A549 (cell line): ENCODE data around the gene TTC13. TPM values are rescaled to one million over a fixed set of nuclear protein-coding genes. Genes with fewer than 3 reads are reported as not detected.

ENCODE experiments used
- ATAC-seq, 2 experiments: fragments of 200-7000 bp in 1 of 2; fragments of >200 bp in 1 of 2; cut with Nextera tagmentation in 1 of 2; cut with Tn5 transposase in 1 of 2; 3 replicates each; pipeline versions ENCODE4 v1.8.0 to v1.9.1; 2018 to 2020; ENCODE audit warnings: mild to moderate bottlenecking in 1 of 2, moderate library complexity in 1 of 2
- CTCF ChIA-PET: fragments of 300-600 bp; sonication (Branson Sonifier 250); formaldehyde crosslinking; extraction: SDS; loops from one replicate; lab custom pipeline; 2021; ENCODE audit warnings: antibody characterized with exemption, inconsistent platforms; lab: Yijun Ruan, JAX
- POLR2A ChIA-PET: fragments of 350-600 bp; formaldehyde crosslinking; extraction: SDS; loops from one replicate; lab custom pipeline; 2021; ENCODE audit warnings: antibody characterized with exemption, inconsistent platforms; lab: Yijun Ruan, JAX
- DNase-seq, 2 experiments: peaks; one replicate each; pipeline versions ENCODE4 v3.0.0 to v3.0.0-alpha.2; 2011 to 2016; ENCODE audit warnings: low read depth in 1 of 2, low spot score in 1 of 2
- FAIRE-seq: peaks from 2 replicates; lab custom pipeline; 2011; peaks lifted over from hg19 to GRCh38; lab: Jason Lieb, UNC
- H3K27ac ChIP-seq, 2 experiments: fragments of >200 bp; sonication (Bioruptor Twin); formaldehyde crosslinking; 3 replicates each; pipeline ENCODE4 v1.5.1; 2016 to 2017
- H3K4me1 ChIP-seq: fragments of >200 bp; sonication (Bioruptor Twin); formaldehyde crosslinking; 3 replicates; pipeline ENCODE4 v1.6.1; 2016
- H3K4me2 ChIP-seq: fragments of >200 bp; sonication (Bioruptor Twin); formaldehyde crosslinking; 3 replicates; pipeline ENCODE4 v1.6.1; 2016
- H3K4me3 ChIP-seq: fragments of >200 bp; sonication (Bioruptor Twin); formaldehyde crosslinking; 3 replicates; pipeline ENCODE4 v1.5.1; 2016
- H3K9me3 ChIP-seq: fragments of >200 bp; sonication (Bioruptor Twin); formaldehyde crosslinking; 3 replicates; pipeline ENCODE4 v1.6.1; 2016
- ATOH8 ChIP-seq: fragments of 250-450 bp; sonication (Bioruptor Pico); IDR thresholded peaks from 2 replicates; pipeline ENCODE4 v1.5.0; 2020; ENCODE audit warnings: low read depth, mild to moderate bottlenecking, moderate library complexity
- CBX2 ChIP-seq: fragments of 200-600 bp; sonication (generic); IDR thresholded peaks from 2 replicates; pipeline ENCODE4 v1.6.1; 2016; ENCODE audit warnings: low read depth, mild to moderate bottlenecking, borderline replicate concordance
- CEBPB ChIP-seq, 2 experiments: fragments of >200 bp in 1 of 2; sonication (Bioruptor Twin) in 1 of 2; formaldehyde crosslinking in 1 of 2; IDR thresholded peaks; 2 replicates each; pipeline ENCODE4 v1.6.1; 2012 to 2016
- CHD4 ChIP-seq: fragments of 200-600 bp; sonication (generic); IDR thresholded peaks from 2 replicates; pipeline ENCODE4 v1.6.1; 2016; ENCODE audit warnings: antibody characterized with exemption, mild to moderate bottlenecking, borderline replicate concordance
- CTCF ChIP-seq: fragments of >200 bp; sonication (Bioruptor Twin); formaldehyde crosslinking; IDR thresholded peaks from 3 replicates; pipeline ENCODE4 v1.5.1; 2016
- FOSB ChIP-seq: fragments of 250-450 bp; sonication (Bioruptor Pico); IDR thresholded peaks from 2 replicates; pipeline ENCODE4 v1.5.0; 2020; ENCODE audit warnings: mild to moderate bottlenecking, moderate library complexity
- FOXS1 ChIP-seq: fragments of 250-450 bp; sonication (Bioruptor Pico); IDR thresholded peaks from 2 replicates; pipeline ENCODE4 v1.5.0; 2020; ENCODE audit warnings: mild to moderate bottlenecking, moderate library complexity
- GATA3 ChIP-seq: IDR thresholded peaks from 2 replicates; pipeline ENCODE4 v1.6.1; 2012; ENCODE audit warnings: borderline replicate concordance
- HES2 ChIP-seq: fragments of >200 bp; sonication (Bioruptor Twin); formaldehyde crosslinking; IDR thresholded peaks from 2 replicates; pipeline ENCODE4 v1.6.1; 2016
- HMGXB4 ChIP-seq: fragments of 250-450 bp; sonication (Bioruptor Pico); IDR thresholded peaks from 2 replicates; pipeline ENCODE4 v1.5.0; 2021; ENCODE audit warnings: mild to moderate bottlenecking, moderate library complexity, borderline replicate concordance
- HOXA7 ChIP-seq: fragments of 250-450 bp; sonication (Bioruptor Pico); IDR thresholded peaks from 2 replicates; pipeline ENCODE4 v1.5.0; 2020; ENCODE audit warnings: mild to moderate bottlenecking, moderate library complexity
- HOXB13 ChIP-seq: fragments of 250-450 bp; sonication (Bioruptor Pico); IDR thresholded peaks from 2 replicates; pipeline ENCODE4 v1.5.0; 2020; ENCODE audit warnings: low read depth, mild to moderate bottlenecking, moderate library complexity
- JUN ChIP-seq, 2 experiments: fragments of >200 bp; sonication (Bioruptor Twin); formaldehyde crosslinking; IDR thresholded peaks; 2 replicates in 1 of 2; 3 replicates in 1 of 2; pipeline ENCODE4 v1.6.1; 2016 to 2017
- JUNB ChIP-seq: fragments of >200 bp; sonication (Bioruptor Twin); formaldehyde crosslinking; IDR thresholded peaks from 2 replicates; pipeline ENCODE4 v1.6.1; 2016
- KDM1A ChIP-seq: fragments of 200-600 bp; sonication (generic); IDR thresholded peaks from 2 replicates; pipeline ENCODE4 v1.6.1; 2016; ENCODE audit warnings: low read depth, mild to moderate bottlenecking
- MAX ChIP-seq: IDR thresholded peaks from 2 replicates; pipeline ENCODE4 v1.6.1; 2012
- MYC ChIP-seq: IDR thresholded peaks from 2 replicates; pipeline ENCODE4 v1.6.1; 2012; ENCODE audit warnings: mild to moderate bottlenecking, inconsistent platforms, low read length, improper control_type of control experiment, borderline replicate concordance
- POLR2A ChIP-seq: IDR thresholded peaks from 2 replicates; pipeline ENCODE4 v1.6.1; 2012; ENCODE audit warnings: mild to moderate bottlenecking, low read length
- POLR2AphosphoS2 ChIP-seq: conservative IDR thresholded peaks from 2 replicates; pipeline ENCODE4 v1.6.1; 2012; ENCODE audit warnings: low read length, improper control_type of control experiment, inconsistent platforms
- RAD21 ChIP-seq, 2 experiments: fragments of >200 bp in 1 of 2; sonication (Bioruptor Twin) in 1 of 2; formaldehyde crosslinking in 1 of 2; IDR thresholded peaks in 1 of 2; conservative IDR thresholded peaks in 1 of 2; 2 replicates in 1 of 2; 3 replicates in 1 of 2; pipeline ENCODE4 v1.6.1; 2012 to 2018; ENCODE audit warnings: inconsistent platforms in 1 of 2
- TFCP2L1 ChIP-seq: fragments of 250-450 bp; sonication (Bioruptor Pico); IDR thresholded peaks from 2 replicates; pipeline ENCODE4 v1.5.0; 2021; ENCODE audit warnings: mild to moderate bottlenecking
- TP53 ChIP-seq: fragments of 250-450 bp; sonication (Bioruptor Pico); IDR thresholded peaks from 2 replicates; pipeline ENCODE4 v1.5.0; 2021; ENCODE audit warnings: mild to moderate bottlenecking, moderate library complexity
- USF2 ChIP-seq: fragments of 450-650 bp; IDR thresholded peaks from 2 replicates; pipeline ENCODE4 v1.6.1; 2014; ENCODE audit warnings: antibody characterized with exemption
- ZC3H11A ChIP-seq: fragments of 450-650 bp; IDR thresholded peaks from 2 replicates; pipeline ENCODE4 v1.6.1; 2014; ENCODE audit warnings: antibody characterized with exemption, mild to moderate bottlenecking
- ZFP36 ChIP-seq: fragments of 450-650 bp; IDR thresholded peaks from 2 replicates; pipeline ENCODE4 v1.6.1; 2014; ENCODE audit warnings: borderline replicate concordance; ENCODE audit not compliant: partially characterized antibody
- WGBS: methylation state at CpG from one replicate; pipeline ENCODE4 v1.1.6; 2017; ENCODE audit errors: missing lambda C conversion rate; 5-methylcytosine and 5-hydroxymethylcytosine counted together
- polyA plus RNA-seq, 4 experiments: library from polyadenylated mRNA; depleted of rRNA in 3 of 4; stranded (reverse); fragments of >200 nt; fragmentation: RNase III in 1 of 4; extraction: RNeasy Plus Mini Kit Qiagen cat#74134 plus additional on column Dnase treatment in 1 of 4; gene quantifications; 2 replicates in 3 of 4; 3 replicates in 1 of 4; pipeline ENCODE4 v1.2.3, GENCODE V29; 2011 to 2017

TTC13 gene
- polyA plus RNA-seq, 2 of the 4 experiments (the other 2 are of a cell fraction): 12.5 to 22.7 TPM

GRCh38 chr1:230900984-230901383, 77.7 kb downstream of the TTC13 start:
- Histone ChIP-seq H3K4me3 (no peak overlapping the region), H3K27ac (no peak overlapping the region), H3K9me3 (no peaks in the 10 kb centered on the region)
- WGBS: 84% methylated on average over 6 of the region's 6 CpGs
- CTCF ChIA-PET: interaction anchor here (1.2 to 1.4 kb wide), 2 partner anchors 15 to 17 kb away, joined by 3 to 5 read pairs; no protein-coding TSS in a partner anchor
- no peak for FAIRE-seq
- TF ChIP-seq GATA3 (no peak), TP53 (CRISPR knock-in tag) (no peak), JUNB (no peak), POLR2AphosphoS2 (no peak), RAD21 (conservative IDR thresholded peaks at IDR 0.05 in 1 of 2, IDR thresholded peaks at IDR 0.05 in 1 of 2) (no peak), USF2 (no peak), CBX2 (no peak)
- TF ChIP-seq, all 56 proteins: peak for 0
- Histone ChIP-seq H3K4me1 (no peaks in the 10 kb centered on the region), H3K4me2 (no peak overlapping the region)
- ATAC-seq (no peak), DNase-seq (no peak)
- POLR2A ChIA-PET: no interaction called here

- Histone ChIP-seq H3K4me3 (no peak overlapping the region), H3K4me2 (no peak overlapping the region), H3K27ac (no peak overlapping the region), H3K9me3 (no peaks in the 10 kb centered on the region), H3K4me1 (no peaks in the 10 kb centered on the region)
- no peak for TF ChIP-seq HOXB13 (CRISPR knock-in tag)
- no peak for TF ChIP-seq CEBPB (IDR thresholded peaks at IDR 0.05)
- no peak for TF ChIP-seq ZFP36
- no peak for TF ChIP-seq HOXA7
- TF ChIP-seq CTCF: no peak
- TF ChIP-seq HMGXB4 (CRISPR knock-in tag): no peak
- TF ChIP-seq TFCP2L1 (CRISPR knock-in tag): no peak
- no peak for TF ChIP-seq POLR2AphosphoS2
- TF ChIP-seq POLR2A: no peak
- TF ChIP-seq CBX2: no peak
- TF ChIP-seq ATOH8 (CRISPR knock-in tag): no peak
- no peak for TF ChIP-seq KDM1A
- no peak for TF ChIP-seq CHD4
- no peak for TF ChIP-seq FOSB
- TF ChIP-seq MAX: no peak
- no peak for TF ChIP-seq JUN (IDR thresholded peaks at IDR 0.05)
- TF ChIP-seq MYC: no peak
- no peak for TF ChIP-seq HES2
- no peak for TF ChIP-seq ZC3H11A
- no peak for TF ChIP-seq FOXS1
- ATAC-seq (no peak), DNase-seq (no peak), FAIRE-seq (no peak)
- ChIA-PET CTCF (interaction anchor here (1.4 to 2.2 kb wide), 2 partner anchors 8 to 311 kb away, joined by 3 to 8 read pairs; no protein-coding TSS in a partner anchor), POLR2A (no interaction called here)
- WGBS: 80% methylated on average over 5 of the region's 5 CpGs
These were observed 78.8 kb downstream of the TTC13 start for GRCh38 chr1:230899841-230900251.
